Measurements from ENCODE around the gene SLC2A13. TPM values are rescaled to one million over a fixed set of nuclear protein-coding genes. Genes with fewer than 3 reads are reported as not detected.
"Not testable (repeated sequence)": the region's sequence is repeated elsewhere in the genome, so short reads cannot be mapped to it uniquely, and the experiment has no call there.

SLC2A13 gene
- total RNA-seq, 2 experiments from 2014 or later, result 8.2 to 9.4 TPM

DNA sequence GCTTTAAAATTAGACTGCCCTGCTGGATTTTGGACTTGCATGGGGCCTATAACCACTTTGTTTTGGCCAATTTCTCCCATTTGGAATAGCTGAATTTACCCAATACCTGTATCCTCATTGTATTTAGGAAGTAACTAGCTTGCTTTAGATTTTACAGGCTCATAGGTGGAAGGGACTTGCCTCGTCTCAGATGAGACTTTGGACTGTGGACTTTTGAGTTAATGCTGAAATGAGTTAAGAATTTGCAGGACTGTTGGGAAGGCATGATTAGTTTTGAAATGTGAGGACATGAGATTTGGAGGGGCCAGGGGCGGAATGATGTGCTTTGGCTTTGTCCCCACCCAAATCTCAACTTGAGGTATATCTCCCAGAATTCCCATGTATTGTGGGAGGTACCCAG lies 320.1 kb downstream of the SLC2A13 start:
- POLR2A ChIA-PET, CTCF ChIA-PET: not testable (repeated sequence)

DNA sequence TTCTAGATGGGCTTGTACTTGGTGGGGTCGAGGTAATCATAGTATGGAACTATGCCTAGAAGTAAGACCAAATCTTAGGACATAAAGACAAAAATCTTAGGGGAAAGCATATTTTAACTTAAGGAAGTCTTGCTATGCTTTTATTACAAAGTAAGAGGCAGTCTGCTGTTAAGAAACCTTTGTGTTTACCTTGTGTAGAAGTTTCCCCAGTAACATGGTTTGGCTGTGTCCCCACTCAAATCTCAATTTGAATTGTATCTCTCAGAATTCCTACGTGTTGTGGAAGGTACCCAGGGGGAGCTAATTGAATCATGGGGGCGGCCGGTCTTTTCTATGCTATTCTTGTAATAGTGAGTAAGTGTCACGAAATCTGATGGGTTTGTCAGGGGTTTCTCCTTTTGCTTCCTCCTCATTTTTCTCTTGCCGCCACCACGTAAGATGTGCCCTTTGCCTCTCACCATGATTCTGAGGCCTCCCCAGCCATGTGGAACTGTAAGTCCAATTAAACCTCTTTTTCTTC lies 323.8 kb downstream of the SLC2A13 start:
- POLR2A ChIA-PET, result no interaction called here
- CTCF ChIA-PET, result no interaction called here

DNA sequence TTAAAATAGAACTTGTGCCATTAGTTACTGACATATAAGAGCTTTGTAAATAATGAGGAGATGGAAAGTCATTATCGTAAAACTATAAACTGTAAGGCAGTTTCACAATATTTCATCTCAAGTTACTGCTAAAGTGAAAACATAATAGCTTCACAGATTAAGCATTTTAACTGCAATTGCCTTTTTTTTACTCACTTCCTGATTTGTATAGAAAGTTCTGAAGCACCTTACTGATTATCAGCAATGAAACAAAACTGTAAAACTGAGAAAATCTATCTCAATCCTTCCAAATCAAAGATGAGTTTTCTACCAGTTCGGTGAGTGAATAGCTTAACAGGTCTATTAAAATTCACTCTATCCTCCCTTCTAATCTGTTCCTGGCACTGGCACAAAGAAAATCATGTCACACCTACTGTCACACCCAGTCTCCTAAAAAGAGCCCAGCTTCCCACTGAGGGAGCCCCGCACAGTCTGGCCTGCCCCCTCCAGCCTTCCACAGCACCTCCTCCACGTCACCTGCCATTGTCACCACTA lies 324.9 kb downstream of the SLC2A13 start:
- ChIA-PET CTCF (no interaction called here), POLR2A (no interaction called here)

DNA sequence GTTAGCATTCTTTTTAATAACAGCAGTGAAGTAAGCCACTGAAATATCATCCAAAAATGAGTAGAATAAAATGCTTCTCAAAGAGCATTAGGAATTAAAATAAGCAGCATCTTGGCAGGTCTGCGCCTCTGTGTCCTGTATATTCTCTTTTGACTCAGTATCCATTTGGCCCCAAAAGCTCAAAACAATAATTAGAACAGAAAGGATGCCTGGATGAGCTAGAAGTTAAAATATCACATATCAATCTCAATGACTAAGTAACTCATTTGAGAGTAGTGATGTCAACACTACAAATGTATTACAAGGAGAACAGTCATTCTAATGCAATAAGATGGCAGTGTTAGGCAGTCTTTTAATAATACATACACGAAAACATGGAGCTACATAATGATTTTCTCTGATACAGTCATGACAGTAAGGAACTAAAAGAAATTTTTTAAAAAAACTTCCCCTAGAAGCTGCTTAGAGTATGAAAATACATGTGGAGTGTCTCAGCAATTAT lies 325.4 kb downstream of the SLC2A13 start:
- ChIA-PET POLR2A (no interaction called here), CTCF (no interaction called here)

DNA sequence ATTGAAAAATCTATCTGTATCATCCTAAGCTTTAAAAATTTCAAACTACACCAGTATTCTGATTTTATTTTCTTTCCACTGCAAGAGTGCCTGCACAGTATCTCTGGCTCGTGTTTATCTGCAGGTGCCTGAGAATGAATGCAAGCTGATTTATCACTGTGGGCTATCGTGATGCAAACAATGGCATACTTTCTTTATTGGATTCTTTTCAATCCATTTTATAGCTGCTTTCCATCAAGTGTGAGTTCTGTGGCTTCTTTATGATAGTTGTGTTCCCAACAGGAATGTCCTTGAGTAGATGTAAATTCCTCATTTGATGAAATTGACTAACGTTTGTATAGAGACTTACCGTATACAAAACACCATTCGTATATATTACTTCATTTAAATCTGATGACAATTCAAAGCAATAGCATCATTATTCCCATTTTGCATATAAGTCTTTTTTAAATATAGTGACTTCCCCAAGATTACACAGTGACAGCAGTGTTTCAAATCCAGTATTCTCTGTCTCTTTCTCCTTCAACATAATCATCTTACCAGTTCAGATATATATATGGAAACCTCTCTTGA lies 326.0 kb downstream of the SLC2A13 start:
- ChIA-PET CTCF (no interaction called here), POLR2A (no interaction called here)

DNA sequence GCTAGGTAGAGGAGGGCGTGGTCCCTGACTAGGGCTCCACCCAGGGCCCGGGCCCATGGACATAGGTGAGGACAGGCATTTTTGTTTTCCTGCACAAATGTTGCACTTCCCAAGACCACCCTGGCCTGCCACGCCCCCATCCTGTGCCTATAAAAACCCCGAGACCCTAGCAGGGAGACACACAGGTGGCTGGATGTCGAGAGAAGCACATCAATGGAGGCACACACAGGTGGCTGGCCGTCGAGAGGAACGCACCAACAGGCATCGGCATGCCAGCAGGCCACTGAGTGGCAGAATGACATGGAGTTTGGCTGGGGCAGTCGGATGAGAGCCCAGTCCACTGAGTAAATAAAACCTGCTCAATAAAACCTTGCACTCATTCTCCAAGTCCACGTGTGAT lies 328.4 kb downstream of the SLC2A13 start:
- POLR2A ChIA-PET, result no interaction called here
- CTCF ChIA-PET, result no interaction called here

DNA sequence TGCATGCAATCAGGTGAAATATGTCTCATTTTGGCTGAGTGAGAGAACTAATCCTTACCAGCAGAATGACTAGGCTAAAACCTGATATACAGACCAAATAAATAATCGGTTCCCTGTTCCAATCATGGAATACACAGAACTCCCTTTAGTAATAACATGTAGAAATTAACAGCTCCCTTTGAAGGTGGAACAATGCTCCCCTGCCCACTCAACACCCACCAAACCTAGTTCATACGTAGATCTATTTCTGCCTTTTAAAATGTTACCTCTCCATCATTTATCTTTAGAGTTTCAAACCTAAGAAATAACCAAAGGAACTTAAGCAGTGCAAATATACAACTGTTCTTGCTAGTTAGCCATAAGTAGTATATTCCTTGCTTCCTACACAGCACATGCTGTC lies 332.6 kb downstream of the SLC2A13 start:
- ChIA-PET CTCF (no interaction called here), POLR2A (no interaction called here)

DNA sequence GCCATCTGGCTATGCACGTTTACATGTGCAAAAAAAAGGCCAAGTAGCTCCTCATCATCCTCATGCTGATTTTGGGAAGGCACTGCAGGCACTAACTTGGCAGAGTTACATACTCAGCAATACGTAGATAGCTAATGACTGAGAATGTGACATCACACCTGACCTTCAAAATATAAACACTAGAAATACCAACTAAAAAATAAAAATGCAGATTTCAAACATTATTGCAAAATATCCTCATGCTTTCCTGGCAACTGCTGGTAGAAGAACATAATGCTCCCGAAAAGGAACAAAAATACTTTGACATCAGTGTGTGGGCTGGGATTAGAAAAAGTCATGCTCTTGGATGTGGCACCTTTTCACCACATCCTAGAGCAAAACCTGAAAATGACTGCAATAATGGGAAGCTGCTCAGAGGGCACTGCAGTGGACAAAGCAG lies 333.0 kb downstream of the SLC2A13 start:
- POLR2A ChIA-PET, result no interaction called here
- CTCF ChIA-PET, result no interaction called here

DNA sequence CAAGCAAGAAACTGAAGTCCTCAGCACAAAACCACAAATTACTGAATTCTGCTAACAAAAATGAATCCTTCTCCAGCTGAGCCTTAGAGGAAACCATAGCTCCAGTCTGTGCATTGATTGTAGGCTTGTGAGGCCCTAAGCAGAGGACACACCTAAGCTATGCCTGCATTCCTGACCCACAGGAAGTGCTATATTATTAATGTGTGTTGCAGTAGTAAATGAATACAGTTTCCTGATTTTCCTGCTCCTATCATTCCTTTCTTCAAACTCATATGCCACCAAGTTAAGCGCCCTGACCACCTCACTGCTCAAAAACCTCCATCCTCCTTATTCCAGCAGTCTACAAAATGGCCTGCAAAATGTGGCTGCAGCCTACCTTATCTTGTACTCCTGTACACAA lies 334.4 kb downstream of the SLC2A13 start:
- POLR2A ChIA-PET, result no interaction called here
- CTCF ChIA-PET, result no interaction called here

DNA sequence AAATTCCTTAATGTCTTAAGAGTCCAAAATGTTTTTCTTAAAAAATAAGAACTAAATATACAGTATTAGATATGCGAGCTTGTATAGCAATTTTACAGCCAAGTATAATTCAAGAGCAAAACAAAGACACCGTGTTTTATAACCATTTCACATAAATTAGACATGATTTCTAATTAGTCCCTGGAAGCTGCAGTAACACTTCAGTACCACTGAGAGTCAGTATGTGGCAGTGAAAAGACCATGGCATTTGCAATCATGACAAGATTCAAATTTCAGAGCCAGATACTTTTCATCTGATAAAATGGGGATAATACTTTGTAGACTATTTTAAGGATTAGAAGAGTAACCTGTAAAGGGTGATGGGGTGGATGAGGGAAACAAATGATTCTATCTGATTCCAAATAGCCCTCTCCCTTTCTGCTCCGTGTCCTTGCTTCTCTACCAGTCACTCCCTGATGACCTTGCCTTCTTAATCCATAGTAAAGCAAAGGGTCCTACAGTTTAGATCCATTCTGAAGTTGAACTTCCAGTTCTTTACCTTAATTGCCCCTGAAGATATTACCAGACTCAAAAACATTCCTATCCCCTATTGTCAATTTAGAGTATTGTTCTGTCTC lies 340.8 kb downstream of the SLC2A13 start:
- ChIA-PET CTCF (no interaction called here), POLR2A (no interaction called here)

DNA sequence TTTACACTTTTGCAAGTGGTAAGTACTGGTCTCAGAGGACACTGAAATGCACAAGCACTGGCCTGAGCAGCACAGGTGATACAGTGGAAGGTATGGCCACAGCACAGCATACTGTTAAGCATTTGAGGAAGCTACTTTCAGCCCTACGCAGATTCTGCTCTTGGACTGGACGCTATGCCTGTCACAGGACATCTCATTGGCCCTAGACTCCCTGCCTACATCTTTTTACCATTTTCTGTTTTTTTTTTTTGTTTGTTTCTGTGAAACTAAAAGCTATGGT lies 342.1 kb downstream of the SLC2A13 start:
- ChIA-PET POLR2A (no interaction called here), CTCF (no interaction called here)

DNA sequence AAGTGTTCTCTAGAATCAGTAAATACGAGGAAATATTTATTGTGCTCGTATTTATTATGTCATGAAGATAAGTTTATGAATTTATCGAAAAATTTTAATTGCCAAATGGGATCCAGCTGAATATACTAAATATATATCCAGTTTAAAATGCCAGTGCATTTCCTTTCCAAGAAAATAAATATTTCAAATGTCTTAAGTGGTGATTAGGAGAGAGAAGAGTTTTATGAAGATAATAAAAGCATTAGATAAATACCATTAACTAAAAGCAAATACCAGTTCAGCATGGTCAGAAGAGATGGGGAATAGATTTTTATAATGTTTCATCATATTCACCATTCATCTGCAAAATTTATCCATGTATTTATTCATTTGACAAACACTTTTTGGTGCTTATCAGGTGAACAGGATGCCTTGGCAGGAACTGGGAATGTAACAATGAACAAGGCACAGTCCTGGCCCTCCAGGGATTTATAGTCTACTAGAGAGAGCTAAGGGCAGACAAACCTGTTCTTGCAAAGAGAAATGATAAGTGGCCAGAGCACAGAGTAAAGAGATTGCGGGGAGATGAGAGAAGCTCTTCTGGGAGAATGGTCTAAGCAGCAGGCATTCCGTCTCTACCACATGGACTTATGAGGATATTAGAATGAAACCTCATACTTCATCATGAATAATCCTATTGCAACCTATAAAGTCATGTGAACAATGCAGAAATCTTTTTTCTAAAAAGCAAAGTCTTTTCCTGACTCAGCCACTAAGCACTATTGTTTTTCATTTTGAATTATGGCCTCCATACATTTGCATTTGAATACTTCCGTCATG lies 342.6 kb downstream of the SLC2A13 start:
- CTCF ChIA-PET, result interaction anchor here (1.3 kb wide), 1 partner anchor 342 kb away, joined by 3 read pairs; the partner anchor contains the start of gene SLC2A13

DNA sequence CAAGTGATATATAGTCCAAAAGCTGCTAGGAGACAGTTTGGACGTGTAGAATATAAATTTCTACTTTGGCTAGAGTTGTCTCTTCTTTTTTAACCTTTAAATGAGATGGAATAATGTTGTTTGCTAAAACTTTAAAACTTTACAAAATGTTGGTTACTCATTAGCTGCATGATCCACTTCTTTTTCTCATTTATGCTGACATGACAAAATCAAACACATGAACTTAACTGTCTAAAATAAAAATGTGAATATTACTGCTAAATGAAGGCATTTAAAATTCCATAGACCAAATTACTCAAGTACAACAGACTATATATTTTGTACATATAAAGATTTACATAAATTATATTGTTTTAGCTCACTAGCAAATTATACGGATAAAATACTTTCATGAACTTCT lies 350.4 kb downstream of the SLC2A13 start:
- POLR2A ChIA-PET, result no interaction called here
- CTCF ChIA-PET, result interaction anchor here (1.8 kb wide), 1 partner anchor 9 kb away, joined by 4 read pairs; no protein-coding TSS in a partner anchor

More for the DNA sequence above, 342.6 kb downstream of the SLC2A13 start:
- POLR2A ChIA-PET, result no interaction called here

DNA sequence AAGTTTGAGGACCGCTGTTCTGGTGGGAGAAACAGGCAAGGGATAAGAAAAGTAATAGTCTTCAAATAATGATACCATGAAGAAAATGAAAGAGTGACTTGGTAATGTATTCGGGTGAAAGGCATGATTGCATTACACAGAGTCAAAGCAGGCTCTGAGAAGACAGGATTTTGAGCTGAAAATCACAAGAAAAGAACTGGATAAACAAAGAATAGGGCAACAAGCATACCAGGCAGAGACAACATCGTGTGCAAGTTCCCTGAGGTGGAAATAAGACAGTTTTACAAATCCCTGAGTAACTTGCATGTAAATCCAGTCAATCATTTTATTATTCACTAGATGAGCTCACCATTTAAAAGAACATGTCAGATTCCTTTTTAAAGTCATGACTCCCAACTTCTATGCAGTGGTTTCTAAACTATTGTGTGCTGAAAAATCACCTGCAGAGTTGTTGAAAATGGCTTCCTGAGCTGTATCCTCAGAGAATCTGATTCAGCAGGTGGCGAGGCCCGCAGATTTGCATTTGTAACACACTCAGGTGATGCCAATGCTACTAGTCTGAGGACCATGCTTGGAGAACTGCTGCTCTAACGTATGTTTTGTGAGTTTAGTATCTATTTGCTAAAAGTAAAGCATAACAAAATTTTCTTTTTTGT lies 353.3 kb downstream of the SLC2A13 start:
- CTCF ChIA-PET, result interaction anchor here (0.5 kb wide), 1 partner anchor 14 kb away, joined by 3 read pairs; no protein-coding TSS in a partner anchor
- POLR2A ChIA-PET, result no interaction called here

DNA sequence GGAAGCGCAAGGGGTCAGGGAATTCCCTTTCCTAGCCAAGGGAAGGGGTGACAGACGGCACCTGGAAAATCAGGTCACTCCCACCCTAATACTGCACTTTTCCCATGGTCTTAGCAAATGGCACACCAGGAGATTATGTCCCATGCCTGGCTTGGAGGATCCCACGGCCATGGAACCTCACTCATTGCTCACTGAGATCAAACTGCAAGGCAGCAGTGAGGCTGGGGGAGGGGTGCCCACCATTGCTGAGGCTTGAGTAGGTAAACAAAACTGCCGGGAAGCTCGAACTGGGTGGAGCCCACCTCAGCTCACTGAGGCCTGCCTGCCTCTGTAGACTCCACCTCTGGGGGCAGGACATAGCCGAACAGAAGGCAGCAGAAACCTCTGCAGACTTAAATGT lies 359.7 kb downstream of the SLC2A13 start:
- CTCF ChIA-PET, result interaction anchor here (1.4 kb wide), 1 partner anchor 10 kb away, joined by 4 read pairs; no protein-coding TSS in a partner anchor

DNA sequence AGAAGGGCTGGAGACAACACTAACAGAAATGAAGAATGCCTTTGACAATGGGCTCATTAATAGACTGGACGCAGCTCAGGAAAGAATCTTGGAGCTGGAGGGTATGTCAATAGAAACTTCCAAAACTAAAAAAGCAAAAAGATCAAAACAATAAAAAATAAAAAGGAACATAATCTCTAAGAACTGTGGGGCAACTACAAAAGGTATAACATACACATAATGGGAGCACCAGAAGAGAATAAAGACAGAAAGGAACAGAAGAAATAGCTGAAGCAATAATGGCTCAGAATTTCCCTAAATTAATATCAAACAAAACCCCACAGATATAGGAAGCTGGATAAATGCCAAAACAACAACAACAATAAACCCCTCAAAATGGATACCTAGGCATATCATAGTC lies 362.2 kb downstream of the SLC2A13 start:
- CTCF ChIA-PET, result no interaction called here

More for the DNA sequence above, 359.7 kb downstream of the SLC2A13 start:
- POLR2A ChIA-PET, result not testable (repeated sequence)

DNA sequence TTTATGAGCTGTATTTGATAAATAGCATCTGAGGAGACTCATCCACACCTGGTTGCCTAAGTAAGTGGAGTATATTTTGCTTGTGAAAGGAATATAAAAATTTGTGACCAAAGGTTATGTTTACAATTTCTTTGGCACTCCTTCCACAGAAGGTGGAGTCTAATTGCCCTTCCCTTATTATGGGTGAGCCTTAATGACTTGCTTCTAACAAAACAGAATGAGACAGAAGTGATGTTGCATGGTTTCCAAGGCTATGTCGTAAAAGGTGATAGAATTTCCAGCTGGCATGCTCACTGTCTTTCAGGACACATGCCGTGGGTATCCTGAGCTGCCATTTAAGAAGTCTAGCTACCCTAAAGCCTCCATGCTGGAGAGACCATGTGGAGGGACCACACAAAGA lies 369.5 kb downstream of the SLC2A13 start:
- ChIA-PET CTCF (no interaction called here), POLR2A (no interaction called here)

More for the DNA sequence above, 362.2 kb downstream of the SLC2A13 start:
- POLR2A ChIA-PET, result no interaction called here

DNA sequence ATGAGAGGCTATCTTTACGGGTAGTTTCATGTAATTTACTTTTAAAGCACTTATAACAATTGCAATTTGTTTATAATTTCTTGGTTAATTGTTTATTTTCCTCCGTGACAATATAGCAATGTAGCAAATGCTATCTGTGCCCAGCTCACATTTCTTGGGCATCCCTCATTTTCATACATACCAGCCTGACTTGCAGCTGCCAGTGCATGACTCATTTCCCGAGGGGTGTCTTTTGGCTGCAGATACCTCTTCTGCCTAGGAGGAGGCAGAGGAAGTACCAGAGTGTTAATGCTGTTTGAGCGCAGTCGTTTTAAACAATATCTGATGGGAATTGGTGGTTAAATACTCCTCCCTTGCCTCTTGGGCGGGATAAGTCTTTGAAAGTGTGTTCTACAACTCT lies 382.1 kb downstream of the SLC2A13 start:
- ChIA-PET CTCF (no interaction called here), POLR2A (no interaction called here)

DNA sequence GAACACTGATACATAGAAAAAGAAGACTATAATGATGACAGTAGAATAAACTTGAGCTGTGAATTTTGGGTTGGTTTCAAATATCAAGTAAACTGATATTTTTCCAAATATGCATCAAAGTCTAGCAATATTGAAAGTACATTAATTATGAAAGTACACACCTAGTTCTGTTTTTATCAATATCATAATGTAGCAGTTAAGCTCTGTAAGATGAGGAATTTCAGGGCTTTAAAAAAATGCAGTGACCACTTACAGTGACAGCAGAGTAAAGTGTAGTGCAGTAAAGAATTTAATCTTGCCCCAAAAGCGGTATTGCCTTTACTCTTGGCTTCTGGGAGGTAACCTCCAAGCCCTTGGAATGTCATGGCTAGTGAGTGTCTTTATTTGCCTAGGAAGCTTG lies 383.4 kb downstream of the SLC2A13 start:
- ChIA-PET CTCF (interaction anchor here (1.2 kb wide), 1 partner anchor 102 kb away, joined by 4 read pairs; the partner anchor contains the start of gene ABCD2), POLR2A (no interaction called here)

DNA sequence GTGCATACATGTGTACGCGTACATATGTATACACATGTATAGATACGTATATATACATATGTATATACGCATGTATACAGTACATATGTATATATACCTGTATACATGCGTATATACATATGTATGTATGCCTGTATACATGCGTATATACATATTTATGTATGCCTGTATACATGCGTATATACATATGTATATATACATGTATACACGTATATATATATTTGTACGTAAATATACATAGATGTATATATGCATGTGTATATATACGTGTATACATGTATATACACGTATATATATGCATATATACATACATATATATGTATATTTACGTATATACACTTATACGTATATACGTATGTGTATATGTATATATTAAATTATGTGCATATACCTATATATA lies 392.3 kb downstream of the SLC2A13 start:
- CTCF ChIA-PET, result no interaction called here
- POLR2A ChIA-PET, result no interaction called here
